Measurements from ENCODE around the gene ECI1. TPM values are rescaled to one million over a fixed set of nuclear protein-coding genes. Genes with fewer than 3 reads are reported as not detected.

The ECI1 gene
- polyA plus RNA-seq, 3 donors, result 29.9 to 74.5 (median 52.3) TPM

GRCh38 chr16:2236337-2237101 is 14.9 kb downstream of the ECI1 start, which contains the start of gene DNASE1L2:
Gene DNASE1L2, plus strand, starts transcription at chr16:2236444. Its CDS starts 373 bp downstream, at chr16:2236817.
- H3K9me3 ChIP-seq (replicated peaks in 1 of 2; ENCODE audit: control insufficient read depth in 1 of 2, insufficient read depth in 1 of 2, low read length in 2 of 2), result no peaks in the 10 kb centered on the region
- no peak for TF ChIP-seq CTCF (IDR thresholded peaks at IDR 0.05)
- 6% methylated on average over 62 of the region's 64 CpGs for WGBS (ENCODE audit: insufficient coverage)
- H3K27me3 ChIP-seq (ENCODE audit: control insufficient read depth in 2 of 2, insufficient read depth in 2 of 2, low read length in 2 of 2), result peaks cover 18 to 38% of the 10 kb centered on the region in 2 donors
- no peak within 1 kb of the TSS for H3K9ac ChIP-seq (ENCODE audit: insufficient read depth, low read length, poor library complexity, severe bottlenecking)
- H3K27ac Mint-ChIP-seq, result no peak within 1 kb of the TSS
- peak within 1 kb of the TSS; percentile 1 for H3K4me2 ChIP-seq (replicated peaks; ENCODE audit: extremely low read depth, low read length, poor library complexity, severe bottlenecking)
- H3K36me3 Mint-ChIP-seq, result peaks cover 39 to 53% of the 10 kb centered on the region in 2 donors
- no peak within 1 kb of the TSS for H3K4me3 ChIP-seq (replicated peaks in 1 of 3; ENCODE audit: low read depth in 2 of 3, low read length in 3 of 3)
- H3K9me3 Mint-ChIP-seq, result peaks cover 0 to 6% (median 0%) of the 10 kb centered on the region in 7 donors
- H4K20me1 ChIP-seq (ENCODE audit: insufficient read depth, low read length), result peaks cover 26% of the 10 kb centered on the region
- intact Hi-C loops (cut with micrococcal nuclease), result no loop called here
- H3K79me2 ChIP-seq (ENCODE audit: insufficient read depth, low read length), result no peaks in the 10 kb centered on the region
- peak within 1 kb of the TSS in 1 of 2 donors; percentile 51 for H3K4me3 Mint-ChIP-seq
- H3K4me1 Mint-ChIP-seq, result peaks cover 5% of the 10 kb centered on the region
- peaks cover 5 to 6% of the 10 kb centered on the region in 2 donors for H3K4me1 ChIP-seq (ENCODE audit: control insufficient read depth in 1 of 2, insufficient read depth in 2 of 2, low read length in 2 of 2)
- DNase-seq, result no peak
- H2AFZ ChIP-seq (ENCODE audit: insufficient read depth, low read depth, low read length, poor library complexity, severe bottlenecking), result no peak within 1 kb of the TSS
- no peak within 1 kb of the TSS for H3K27ac ChIP-seq (ENCODE audit: low read depth in 1 of 2, low read length in 2 of 2)
- H3K27me3 Mint-ChIP-seq (ENCODE audit: low read depth in 3 of 3), result peaks cover 35 to 50% (median 35%) of the 10 kb centered on the region in 3 donors
- peaks cover 39 to 49% of the 10 kb centered on the region in 2 donors for H3K36me3 ChIP-seq (replicated peaks in 1 of 2; ENCODE audit: control insufficient read depth in 1 of 2, insufficient read depth in 2 of 2, low read length in 2 of 2)

- Mint-ChIP-seq H3K36me3 (peaks cover 43 to 57% of the 10 kb centered on the region in 2 donors), H3K4me1 (peaks cover 5% of the 10 kb centered on the region), H3K9me3 (peaks cover 0 to 6% (median 0%) of the 10 kb centered on the region in 7 donors), H3K27ac (no peak overlapping the region), H3K4me3 (peak overlapping the region in 1 of 2 donors; percentile 39), H3K27me3 (ENCODE audit: low read depth in 3 of 3) (peaks cover 35 to 50% (median 36%) of the 10 kb centered on the region in 3 donors)
- Histone ChIP-seq H3K36me3 (replicated peaks in 1 of 2; ENCODE audit: control insufficient read depth in 1 of 2, insufficient read depth in 2 of 2, low read length in 2 of 2) (peaks cover 45 to 56% of the 10 kb centered on the region in 2 donors), H3K27ac (ENCODE audit: low read depth in 1 of 2, low read length in 2 of 2) (no peak overlapping the region), H3K27me3 (ENCODE audit: control insufficient read depth in 2 of 2, insufficient read depth in 2 of 2, low read length in 2 of 2) (peaks cover 18 to 38% of the 10 kb centered on the region in 2 donors), H3K4me2 (replicated peaks; ENCODE audit: extremely low read depth, low read length, poor library complexity, severe bottlenecking) (no peak overlapping the region), H3K79me2 (ENCODE audit: insufficient read depth, low read length) (no peaks in the 10 kb centered on the region), H3K9ac (ENCODE audit: insufficient read depth, low read length, poor library complexity, severe bottlenecking) (no peak overlapping the region), H4K20me1 (ENCODE audit: insufficient read depth, low read length) (peaks cover 26% of the 10 kb centered on the region), H3K9me3 (replicated peaks in 1 of 2; ENCODE audit: control insufficient read depth in 1 of 2, insufficient read depth in 1 of 2, low read length in 2 of 2) (no peaks in the 10 kb centered on the region), H2AFZ (ENCODE audit: insufficient read depth, low read depth, low read length, poor library complexity, severe bottlenecking) (no peak overlapping the region), H3K4me1 (ENCODE audit: control insufficient read depth in 1 of 2, insufficient read depth in 2 of 2, low read length in 2 of 2) (peaks cover 5 to 6% of the 10 kb centered on the region in 2 donors), H3K4me3 (replicated peaks in 1 of 3; ENCODE audit: low read depth in 2 of 3, low read length in 3 of 3) (no peak overlapping the region)
- no peak for DNase-seq
- WGBS (ENCODE audit: insufficient coverage), result 90% methylated on average over 14 of the region's 19 CpGs
- intact Hi-C loops (cut with micrococcal nuclease), result no loop called here
- TF ChIP-seq CTCF (IDR thresholded peaks at IDR 0.05), result no peak
These were observed 15.6 kb downstream of the ECI1 start for GRCh38 chr16:2235695-2236336.
